Karpas-422 (cell line): ENCODE results near the gene MYCN. TPM values are rescaled to one million over a fixed set of nuclear protein-coding genes. Genes with fewer than 3 reads are reported as not detected.
"Not testable (repeated sequence)": the region's sequence is repeated elsewhere in the genome, so short reads cannot be mapped to it uniquely, and the experiment has no call there.

Experiments used
- DNase-seq: peaks from one replicate; pipeline ENCODE4 v3.0.0-alpha.2; 2015
- H2AFZ ChIP-seq: fragments of 200-600 bp; sonication (generic); 2 replicates; pipeline ENCODE4 v1.6.1; 2014; ENCODE audit warnings: antibody characterized with exemption, low read length, mixed read lengths
- H3K27ac ChIP-seq: fragments of 200-600 bp; sonication (generic); 2 replicates; pipeline ENCODE4 v1.5.1; 2014; ENCODE audit warnings: mild to moderate bottlenecking, low read length, moderate library complexity
- H3K27me3 ChIP-seq: fragments of 200-600 bp; sonication (generic); 2 replicates; pipeline ENCODE4 v1.6.1; 2014; ENCODE audit warnings: low read length, mixed read lengths
- H3K36me3 ChIP-seq: fragments of 200-600 bp; sonication (generic); 2 replicates; pipeline ENCODE4 v1.6.1; 2014; ENCODE audit warnings: low read length, mixed read lengths; ENCODE audit not compliant: insufficient read depth
- H3K4me1 ChIP-seq: fragments of 200-600 bp; sonication (generic); 2 replicates; pipeline ENCODE4 v1.6.1; 2014; ENCODE audit warnings: mild to moderate bottlenecking, low read length, mixed read lengths
- H3K4me2 ChIP-seq: fragments of 200-600 bp; sonication (generic); 2 replicates; pipeline ENCODE4 v1.6.1; 2014; ENCODE audit warnings: low read length, low read depth, mild to moderate bottlenecking; ENCODE audit not compliant: poor library complexity, severe bottlenecking
- H3K4me3 ChIP-seq: fragments of 200-600 bp; sonication (generic); 2 replicates; pipeline ENCODE4 v1.5.1; 2014; ENCODE audit warnings: mild to moderate bottlenecking, antibody characterized with exemption, low read length, mixed read lengths
- H3K79me2 ChIP-seq: fragments of 200-600 bp; sonication (generic); 2 replicates; pipeline ENCODE4 v1.6.1; 2014; ENCODE audit warnings: mild to moderate bottlenecking, low read length, mixed read lengths
- H3K9ac ChIP-seq: fragments of 200-600 bp; sonication (generic); 2 replicates; pipeline ENCODE4 v1.6.0; 2014; ENCODE audit warnings: low read length
- H3K9me2 ChIP-seq: fragments of 200-600 bp; sonication (generic), shearing (Covaris generic); replicated peaks from 2 replicates; pipeline ENCODE4 v1.6.0; 2014; ENCODE audit warnings: mild to moderate bottlenecking, low read length, moderate library complexity; ENCODE audit not compliant: insufficient read depth
- H3K9me3 ChIP-seq: fragments of 300-700, 200-600 bp; sonication (generic); 2 replicates; pipeline ENCODE4 v1.6.1; 2014; ENCODE audit warnings: low read length, mixed read lengths
- H4K20me1 ChIP-seq: fragments of 200-600 bp; sonication (generic); 2 replicates; pipeline ENCODE4 v1.6.1; 2014; ENCODE audit warnings: mild to moderate bottlenecking, antibody characterized with exemption, low read length, low read depth; ENCODE audit not compliant: insufficient read depth
- total RNA-seq: library from RNA; depleted of rRNA; stranded (reverse); fragments of >200 nt; shearing (Covaris generic); gene quantifications from 2 replicates; pipeline ENCODE4 v1.2.3, GENCODE V29; 2014; ENCODE audit warnings: low replicate concordance

Gene MYCN
- total RNA-seq, 1 experiment from 2014 or later, result not detected

DNA sequence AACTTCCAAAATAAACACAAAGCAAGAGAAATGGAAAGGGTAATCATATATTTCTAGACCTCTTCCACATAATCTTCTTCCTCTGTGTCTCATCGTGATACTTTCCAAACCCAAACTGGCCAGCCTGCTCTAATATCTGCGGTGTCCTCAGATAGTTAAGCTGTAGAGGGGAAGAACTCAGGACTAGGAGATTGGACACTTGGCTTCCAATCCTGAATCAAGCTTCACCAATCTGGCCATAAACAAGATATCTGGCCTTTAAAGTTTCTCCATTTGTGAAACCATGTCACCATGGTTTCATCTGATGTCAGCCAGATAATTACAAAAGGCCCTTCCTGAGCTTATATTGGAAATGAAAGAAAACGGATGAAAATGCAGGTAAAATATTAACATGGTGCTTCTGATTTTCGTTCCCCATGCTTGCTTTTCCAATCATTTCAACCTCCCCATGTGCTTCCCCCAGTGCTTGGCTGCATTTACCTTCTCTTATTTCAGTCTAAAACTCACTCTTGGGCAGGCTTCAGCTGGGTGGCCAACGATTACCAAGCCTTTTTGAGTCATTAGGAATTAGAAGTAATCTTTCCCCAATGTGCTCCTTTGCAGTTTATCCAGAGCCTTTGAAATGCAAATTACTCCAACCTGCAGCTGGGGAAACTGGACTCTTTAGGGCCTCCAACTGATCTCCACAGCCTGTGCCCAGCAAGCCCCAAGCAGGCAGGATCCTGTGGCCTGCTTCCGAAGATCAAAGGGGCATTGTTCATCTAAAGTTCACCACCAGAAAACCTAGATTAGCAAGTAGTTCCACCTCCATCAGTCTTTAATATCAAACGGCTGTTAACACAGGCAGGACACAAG, 44.5 kb upstream of the MYCN start:
- Histone ChIP-seq H3K4me1 (no peaks in the 10 kb centered on the region), H4K20me1 (no peaks in the 10 kb centered on the region), H3K9me2 (no peaks in the 10 kb centered on the region), H3K36me3 (no peaks in the 10 kb centered on the region), H3K27me3 (no peaks in the 10 kb centered on the region), H3K9me3 (no peaks in the 10 kb centered on the region), H3K27ac (no peak overlapping the region), H3K79me2 (no peaks in the 10 kb centered on the region), H3K9ac (no peak overlapping the region), H2AFZ (no peak overlapping the region), H3K4me3 (no peak overlapping the region), H3K4me2 (no peak overlapping the region)
- DNase-seq, result no peak

DNA sequence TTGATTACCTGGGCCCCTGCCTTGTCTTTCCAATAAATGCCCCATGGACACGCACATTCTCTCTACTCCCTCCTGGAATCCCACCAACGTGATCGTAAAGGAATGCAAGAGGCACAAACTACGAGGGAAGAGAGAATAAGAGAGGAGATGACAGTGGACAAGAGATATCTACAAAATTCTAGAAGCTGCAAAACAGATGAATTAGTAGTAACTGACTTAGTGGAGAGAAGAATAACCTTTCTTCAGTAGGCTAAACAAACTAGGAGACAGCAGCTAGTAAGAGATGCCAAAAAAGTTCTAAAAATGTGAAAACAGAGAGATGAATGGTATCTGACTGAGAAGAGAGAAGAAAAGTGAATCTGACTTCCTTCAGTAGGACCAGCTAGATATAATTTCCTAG, 43.5 kb upstream of the MYCN start:
- Histone ChIP-seq H3K4me2 (no peak overlapping the region), H4K20me1 (no peaks in the 10 kb centered on the region), H3K9me3 (no peaks in the 10 kb centered on the region), H3K9me2 (no peaks in the 10 kb centered on the region), H3K9ac (no peak overlapping the region), H3K36me3 (no peaks in the 10 kb centered on the region), H3K4me3 (no peak overlapping the region), H2AFZ (no peak overlapping the region), H3K4me1 (no peaks in the 10 kb centered on the region), H3K27me3 (no peaks in the 10 kb centered on the region), H3K27ac (no peak overlapping the region), H3K79me2 (no peaks in the 10 kb centered on the region)
- no peak for DNase-seq

DNA sequence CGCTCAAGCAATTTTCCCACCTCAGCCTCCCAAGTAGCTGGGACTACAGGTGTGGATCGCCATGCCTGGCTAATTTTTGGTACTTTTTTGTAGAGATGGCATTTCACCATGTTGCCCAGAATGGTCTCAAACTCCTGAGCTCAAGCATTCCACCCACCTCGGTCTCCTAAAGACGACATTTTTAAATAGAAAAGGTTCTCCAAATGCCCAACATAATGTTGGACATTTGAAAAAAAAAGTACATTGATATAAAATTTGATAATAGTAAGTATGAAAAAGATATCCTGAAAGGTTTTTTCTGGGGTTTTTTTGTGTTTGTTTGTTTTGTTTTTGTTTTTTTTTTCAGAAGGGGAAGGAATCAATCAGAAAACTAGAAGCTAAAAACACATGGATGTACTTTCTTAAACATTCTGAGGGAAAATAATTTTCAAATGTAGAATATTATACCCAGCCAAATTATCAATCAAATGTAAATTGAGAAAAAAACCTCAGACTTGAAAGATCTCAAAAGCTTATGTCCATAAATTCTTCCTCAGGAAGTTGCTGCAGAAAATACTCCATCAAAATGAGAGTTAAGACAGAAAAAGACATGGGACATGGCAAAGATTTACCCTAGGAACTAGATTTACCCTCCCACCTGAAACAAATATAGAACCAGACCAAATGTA, 42.8 kb upstream of the MYCN start:
- Histone ChIP-seq H3K79me2 (no peaks in the 10 kb centered on the region), H3K36me3 (no peaks in the 10 kb centered on the region), H3K4me3 (no peak overlapping the region), H3K4me1 (no peaks in the 10 kb centered on the region), H3K9me2 (no peaks in the 10 kb centered on the region), H2AFZ (no peak overlapping the region), H3K27me3 (no peaks in the 10 kb centered on the region), H3K9me3 (no peaks in the 10 kb centered on the region), H4K20me1 (no peaks in the 10 kb centered on the region), H3K4me2 (no peak overlapping the region), H3K27ac (no peak overlapping the region), H3K9ac (no peak overlapping the region)
- DNase-seq, result no peak

DNA sequence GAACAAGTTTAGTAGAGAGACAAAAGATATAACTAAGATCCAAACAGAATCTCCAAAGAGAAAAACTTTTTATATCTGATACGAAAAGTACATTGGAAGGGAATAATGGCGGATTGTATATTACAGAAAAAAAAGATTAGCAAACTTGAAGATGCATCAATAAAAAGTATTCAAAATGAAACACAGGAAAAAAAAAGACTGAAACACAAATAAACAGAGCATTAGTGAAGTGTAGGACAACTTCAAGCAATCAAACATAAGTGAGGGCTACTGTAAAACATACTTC, 41.1 kb upstream of the MYCN start:
- Histone ChIP-seq H3K27me3 (no peaks in the 10 kb centered on the region), H4K20me1 (no peaks in the 10 kb centered on the region), H3K9ac (no peak overlapping the region), H3K4me1 (no peaks in the 10 kb centered on the region), H2AFZ (no peak overlapping the region), H3K36me3 (no peaks in the 10 kb centered on the region), H3K4me3 (no peak overlapping the region), H3K4me2 (no peak overlapping the region), H3K9me3 (no peaks in the 10 kb centered on the region), H3K9me2 (no peaks in the 10 kb centered on the region), H3K27ac (no peak overlapping the region), H3K79me2 (no peaks in the 10 kb centered on the region)
- DNase-seq, result no peak

DNA sequence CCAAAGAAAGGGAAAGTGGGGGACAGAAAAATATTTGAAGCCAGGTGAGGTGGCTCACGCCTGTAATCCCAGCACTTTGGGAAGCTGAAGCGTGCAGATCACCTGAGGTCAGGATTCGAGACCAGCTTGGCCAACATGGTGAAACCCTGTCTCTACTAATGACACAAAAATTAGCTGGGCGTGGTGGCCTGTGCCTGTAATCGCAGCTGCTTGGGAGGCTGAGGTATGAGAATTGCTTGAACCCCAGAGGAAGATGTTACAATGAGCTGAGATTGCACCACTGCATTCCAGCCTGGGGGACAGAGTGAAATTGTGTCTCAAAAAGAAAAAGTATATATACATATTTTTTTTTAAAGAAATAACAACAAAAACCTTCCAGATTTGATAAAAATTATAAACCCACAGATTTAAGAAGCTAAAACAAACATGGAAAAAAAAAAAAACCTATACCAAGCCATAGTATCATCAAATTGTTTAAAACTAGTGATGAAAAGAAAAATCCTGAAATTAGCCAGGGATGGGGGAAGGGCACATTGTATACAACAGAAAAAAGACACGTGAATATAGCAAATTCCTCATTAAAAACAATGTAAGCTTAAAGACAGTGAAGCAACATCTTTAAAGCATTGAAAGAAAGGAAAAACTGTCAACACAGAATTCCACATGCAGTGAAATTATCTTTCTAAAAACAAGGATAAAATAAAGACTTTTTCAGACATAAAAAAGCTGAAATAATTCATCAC, 40.4 kb upstream of the MYCN start:
- Histone ChIP-seq H2AFZ (no peak overlapping the region), H3K9ac (no peak overlapping the region), H3K9me2 (no peaks in the 10 kb centered on the region), H3K27ac (no peak overlapping the region), H3K4me2 (no peak overlapping the region), H3K27me3 (no peaks in the 10 kb centered on the region), H3K4me1 (no peaks in the 10 kb centered on the region), H3K4me3 (no peak overlapping the region), H4K20me1 (no peaks in the 10 kb centered on the region), H3K79me2 (no peaks in the 10 kb centered on the region), H3K36me3 (no peaks in the 10 kb centered on the region), H3K9me3 (no peaks in the 10 kb centered on the region)
- DNase-seq, result no peak

DNA sequence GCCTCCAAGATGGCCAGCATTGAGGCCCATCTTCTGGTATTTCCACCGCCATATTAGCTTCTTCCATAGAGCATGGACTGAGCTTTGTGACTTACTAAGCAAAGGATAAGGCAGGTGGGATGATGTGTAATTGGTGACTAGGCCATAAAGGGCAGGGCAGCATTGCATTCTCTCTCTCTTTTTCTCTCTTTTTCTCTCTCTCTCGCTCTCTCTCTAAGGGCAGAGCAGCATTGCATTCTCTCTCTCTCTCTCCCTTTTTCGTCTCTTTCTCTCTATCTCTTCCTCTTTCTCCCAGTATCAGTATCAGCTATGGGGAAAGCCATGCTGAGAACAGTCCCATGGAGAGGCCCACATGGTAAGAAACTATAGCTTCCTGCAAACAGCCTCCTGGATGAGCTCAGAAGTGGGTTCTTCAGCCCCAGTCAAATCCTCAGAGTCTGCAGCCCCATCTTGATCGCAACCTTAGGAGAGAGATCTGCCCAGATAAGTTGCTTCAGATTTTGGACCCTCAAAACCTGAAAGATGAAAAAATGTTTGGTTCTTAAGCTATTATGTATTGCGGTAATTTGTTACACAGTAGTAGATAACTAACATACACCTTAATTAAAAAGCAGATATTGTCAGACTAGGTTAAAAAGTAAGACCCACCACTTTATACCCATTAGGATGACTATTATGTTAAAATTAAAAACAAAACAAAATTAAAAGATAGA, 39.1 kb upstream of the MYCN start:
- Histone ChIP-seq H3K4me3 (no peak overlapping the region), H3K9ac (no peak overlapping the region), H3K79me2 (no peaks in the 10 kb centered on the region)

DNA sequence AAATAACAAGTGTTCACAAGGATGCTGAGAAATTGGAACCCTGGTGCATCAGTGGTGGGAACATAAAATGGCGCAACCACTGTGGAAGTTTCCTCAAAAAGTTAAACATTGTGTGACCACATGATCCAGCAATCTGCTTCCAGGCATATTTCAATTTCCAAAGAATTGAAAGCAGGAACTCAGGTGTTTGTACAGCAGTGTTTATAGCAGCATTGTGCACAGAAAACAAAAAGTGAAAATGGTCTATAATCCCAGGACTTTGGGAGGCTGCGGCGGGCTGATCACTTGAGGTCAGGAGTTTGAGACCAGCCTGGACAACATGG, 38.6 kb upstream of the MYCN start:
- H3K9me3 ChIP-seq, result no peaks in the 10 kb centered on the region
- H3K79me2 ChIP-seq, result no peaks in the 10 kb centered on the region
- no peak overlapping the region for H3K9ac ChIP-seq
- H3K4me1 ChIP-seq, result no peaks in the 10 kb centered on the region
- no peak overlapping the region for H3K4me3 ChIP-seq
- H3K27ac ChIP-seq, result no peak overlapping the region
- H4K20me1 ChIP-seq, result no peaks in the 10 kb centered on the region
- H3K27me3 ChIP-seq, result no peaks in the 10 kb centered on the region
- no peak overlapping the region for H3K4me2 ChIP-seq
- H3K9me2 ChIP-seq, result no peaks in the 10 kb centered on the region
- H3K36me3 ChIP-seq, result no peaks in the 10 kb centered on the region
- no peak overlapping the region for H2AFZ ChIP-seq
- no peak for DNase-seq

More for the DNA sequence above, 39.1 kb upstream of the MYCN start:
- Histone ChIP-seq H3K9me3 (no peaks in the 10 kb centered on the region), H4K20me1 (no peaks in the 10 kb centered on the region), H2AFZ (no peak overlapping the region), H3K27ac (no peak overlapping the region), H3K27me3 (no peaks in the 10 kb centered on the region), H3K4me1 (no peaks in the 10 kb centered on the region), H3K4me2 (no peak overlapping the region), H3K9me2 (no peaks in the 10 kb centered on the region), H3K36me3 (no peaks in the 10 kb centered on the region)
- no peak for DNase-seq

DNA sequence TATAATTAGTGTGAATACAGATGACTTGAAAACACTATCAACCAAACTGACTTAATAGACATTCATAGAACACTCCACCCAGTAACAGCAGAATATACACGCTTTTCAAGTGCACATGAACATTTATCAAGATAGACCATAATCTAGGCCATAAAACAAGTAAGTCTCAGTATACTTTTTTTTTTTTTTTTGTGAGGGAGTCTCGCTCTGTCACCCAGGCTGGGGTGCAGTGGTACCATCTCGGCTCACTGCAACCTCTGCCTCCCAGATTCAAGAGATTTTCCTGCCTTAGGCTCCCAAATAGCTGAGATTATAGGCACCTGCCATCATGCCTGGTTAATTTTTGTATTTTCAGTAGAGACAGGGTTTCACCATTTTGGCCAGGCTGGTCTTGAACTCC, 36.4 kb upstream of the MYCN start:
- not testable (repeated sequence) for H3K9me3 ChIP-seq, H3K79me2 ChIP-seq, H3K27ac ChIP-seq, H3K36me3 ChIP-seq, H4K20me1 ChIP-seq, H3K9ac ChIP-seq, H3K27me3 ChIP-seq, H3K9me2 ChIP-seq, H3K4me2 ChIP-seq, DNase-seq, H2AFZ ChIP-seq, H3K4me1 ChIP-seq, H3K4me3 ChIP-seq
